Liver (tissue), 3 donors: ENCODE data around the gene PKD1L1.

Experiments
- HNF4G ChIP-seq: IDR thresholded peaks from 2 replicates; pipeline ENCODE4 v1.6.1; 2016; ENCODE audit warnings: antibody characterized with exemption
- RAD21 ChIP-seq, 2 donors: IDR thresholded peaks; 2 replicates each; pipeline ENCODE4 v1.6.1; 2016; ENCODE audit warnings: antibody characterized with exemption in 2 of 2, mild to moderate bottlenecking in 2 of 2
- SP1 ChIP-seq: IDR thresholded peaks from 2 replicates; pipeline ENCODE4 v1.6.1; 2018; ENCODE audit warnings: antibody characterized with exemption, mild to moderate bottlenecking
- TAF1 ChIP-seq: conservative IDR thresholded peaks from 2 replicates; pipeline ENCODE4 v1.6.1; 2016; ENCODE audit warnings: antibody characterized with exemption, mild to moderate bottlenecking
- ZBTB33 ChIP-seq: IDR thresholded peaks from 2 replicates; pipeline ENCODE4 v1.6.1; 2016; ENCODE audit warnings: antibody characterized with exemption
- TF ChIP-seq, protein P1 (sequence below): fragments of 150-350 bp; IDR thresholded peaks from 2 replicates; pipeline ENCODE4 v1.5.1; 2017; ENCODE audit warnings: improper control_type of control experiment, low read depth, low read length; ENCODE audit not compliant: missing input control
- TF ChIP-seq, protein P2 (sequence below): IDR thresholded peaks from 2 replicates; pipeline ENCODE4 v1.6.1; 2016; ENCODE audit warnings: antibody characterized with exemption
- TF ChIP-seq, protein P3 (sequence below): IDR thresholded peaks from 2 replicates; pipeline ENCODE4 v1.6.1; 2016; ENCODE audit warnings: antibody characterized with exemption
- donor health status: healthy.
- donor health status: healthy.

DNA sequence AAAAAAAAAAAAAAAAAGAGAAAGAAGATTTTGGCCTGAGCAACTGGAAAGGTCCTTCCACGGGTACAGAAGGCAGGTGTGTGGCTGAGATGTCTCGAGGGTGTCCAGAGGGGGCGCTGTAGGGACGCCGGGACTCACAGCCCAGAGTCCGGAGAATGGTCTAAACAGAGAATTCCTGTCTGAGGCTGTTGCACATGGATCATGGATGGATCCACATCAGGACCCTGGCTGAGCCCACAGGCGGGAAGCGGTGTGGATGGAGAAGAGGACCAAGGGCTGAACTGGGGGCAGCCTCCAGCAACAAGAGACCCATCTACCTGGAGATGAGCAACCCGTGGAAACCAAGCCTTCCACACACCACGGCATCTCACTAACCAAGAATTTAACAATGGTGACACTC, 55.0 kb downstream of the PKD1L1 start:
- TF ChIP-seq SP1, result no peak
- no peak for TF ChIP-seq RAD21 (IDR thresholded peaks at IDR 0.05)
- no peak for TF ChIP-seq HNF4G
- no peak for TF ChIP-seq TAF1
- TF ChIP-seq, protein P1, sequence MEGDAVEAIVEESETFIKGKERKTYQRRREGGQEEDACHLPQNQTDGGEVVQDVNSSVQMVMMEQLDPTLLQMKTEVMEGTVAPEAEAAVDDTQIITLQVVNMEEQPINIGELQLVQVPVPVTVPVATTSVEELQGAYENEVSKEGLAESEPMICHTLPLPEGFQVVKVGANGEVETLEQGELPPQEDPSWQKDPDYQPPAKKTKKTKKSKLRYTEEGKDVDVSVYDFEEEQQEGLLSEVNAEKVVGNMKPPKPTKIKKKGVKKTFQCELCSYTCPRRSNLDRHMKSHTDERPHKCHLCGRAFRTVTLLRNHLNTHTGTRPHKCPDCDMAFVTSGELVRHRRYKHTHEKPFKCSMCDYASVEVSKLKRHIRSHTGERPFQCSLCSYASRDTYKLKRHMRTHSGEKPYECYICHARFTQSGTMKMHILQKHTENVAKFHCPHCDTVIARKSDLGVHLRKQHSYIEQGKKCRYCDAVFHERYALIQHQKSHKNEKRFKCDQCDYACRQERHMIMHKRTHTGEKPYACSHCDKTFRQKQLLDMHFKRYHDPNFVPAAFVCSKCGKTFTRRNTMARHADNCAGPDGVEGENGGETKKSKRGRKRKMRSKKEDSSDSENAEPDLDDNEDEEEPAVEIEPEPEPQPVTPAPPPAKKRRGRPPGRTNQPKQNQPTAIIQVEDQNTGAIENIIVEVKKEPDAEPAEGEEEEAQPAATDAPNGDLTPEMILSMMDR, result no peak
- TF ChIP-seq, protein P2, sequence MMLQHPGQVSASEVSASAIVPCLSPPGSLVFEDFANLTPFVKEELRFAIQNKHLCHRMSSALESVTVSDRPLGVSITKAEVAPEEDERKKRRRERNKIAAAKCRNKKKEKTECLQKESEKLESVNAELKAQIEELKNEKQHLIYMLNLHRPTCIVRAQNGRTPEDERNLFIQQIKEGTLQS, result no peak
- TF ChIP-seq, protein P3, sequence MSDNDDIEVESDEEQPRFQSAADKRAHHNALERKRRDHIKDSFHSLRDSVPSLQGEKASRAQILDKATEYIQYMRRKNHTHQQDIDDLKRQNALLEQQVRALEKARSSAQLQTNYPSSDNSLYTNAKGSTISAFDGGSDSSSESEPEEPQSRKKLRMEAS, result no peak
- no peak for TF ChIP-seq ZBTB33
